Skeletal muscle tissue (tissue), 4 donors: ENCODE results near the gene SLC25A26. TPM values are rescaled to one million over a fixed set of nuclear protein-coding genes. Genes with fewer than 3 reads are reported as not detected.

ENCODE experiments used
- H3K27ac ChIP-seq: one replicate; pipeline ENCODE4 v1.7.0; 2013; ENCODE audit warnings: mild to moderate bottlenecking, low read depth, low read length, inconsistent platforms
- H3K27me3 ChIP-seq, 3 donors: one replicate each; pipeline ENCODE4 v1.7.0; 2013; ENCODE audit warnings: low read length in 3 of 3; ENCODE audit not compliant: control insufficient read depth in 3 of 3, insufficient read depth in 3 of 3
- H3K36me3 ChIP-seq, 3 donors: one replicate each; pipeline ENCODE4 v1.7.0; 2013; ENCODE audit warnings: low read length in 3 of 3; ENCODE audit not compliant: control insufficient read depth in 3 of 3, insufficient read depth in 3 of 3
- H3K4me1 ChIP-seq, 3 donors: one replicate each; pipeline ENCODE4 v1.7.0; 2013; ENCODE audit warnings: low read length in 3 of 3, mild to moderate bottlenecking in 3 of 3; ENCODE audit not compliant: control insufficient read depth in 3 of 3, insufficient read depth in 3 of 3
- H3K4me3 ChIP-seq, 3 donors: one replicate each; pipeline ENCODE4 v1.7.0; 2013; ENCODE audit warnings: low read length in 3 of 3
- H3K9ac ChIP-seq, 3 donors: one replicate each; pipeline ENCODE4 v1.7.0; 2013; ENCODE audit warnings: low read length in 3 of 3, mild to moderate bottlenecking in 3 of 3, moderate library complexity in 2 of 3, low read depth in 1 of 3
- H3K9me3 ChIP-seq, 3 donors: one replicate each; pipeline ENCODE4 v1.7.0; 2013; ENCODE audit warnings: low read length in 3 of 3; ENCODE audit not compliant: control insufficient read depth in 3 of 3
- total RNA-seq: library from RNA; depleted of rRNA; stranded (reverse); fragments of >200 nt; gene quantifications from one replicate; pipeline ENCODE4 v1.2.3, GENCODE V29; 2014
- donor health status: Osteomylitis.

SLC25A26 gene
- total RNA-seq, 1 donor from 2014 or later = 30.8 TPM

DNA sequence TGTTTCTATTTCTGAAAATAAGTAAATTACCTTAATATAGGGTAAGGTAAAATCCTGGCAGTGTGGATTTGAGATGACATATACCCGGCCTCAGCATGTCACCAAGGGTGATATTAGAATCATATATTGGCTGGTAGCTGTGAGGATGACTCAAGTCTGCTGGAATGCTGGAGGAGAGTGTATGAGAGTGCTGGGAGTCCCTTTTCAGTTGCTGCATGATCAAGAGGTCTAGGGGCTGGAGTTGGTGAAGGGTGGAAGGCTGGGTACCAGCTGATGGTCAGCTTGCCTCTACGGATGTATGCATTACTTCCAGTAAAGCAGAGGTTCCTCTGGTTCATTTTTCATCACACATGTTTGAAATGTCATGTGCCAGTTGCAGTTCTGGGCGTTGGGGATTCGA lies 40.6 kb downstream of the SLC25A26 start:
- Histone ChIP-seq H3K27ac (no peak overlapping the region), H3K9me3 (no peaks in the 10 kb centered on the region)

DNA sequence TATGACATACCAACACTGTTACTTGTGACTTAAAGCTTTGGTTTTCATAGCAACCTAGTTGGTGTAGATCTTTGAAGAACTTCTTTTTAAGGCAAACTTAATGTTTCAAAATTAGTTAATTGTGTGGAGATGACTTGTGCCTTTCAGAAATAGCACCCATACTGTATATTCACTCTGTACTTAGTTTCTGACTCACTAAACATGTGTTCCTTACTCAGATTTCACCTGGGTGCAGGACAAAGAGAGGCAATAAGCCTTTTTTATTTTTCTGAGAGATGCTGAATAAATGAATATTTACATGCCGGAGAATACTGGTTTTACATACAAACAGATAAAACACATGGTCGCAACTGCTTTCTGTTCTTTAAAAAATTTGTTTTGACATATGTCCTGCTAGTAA lies 44.8 kb downstream of the SLC25A26 start:
- H3K9me3 ChIP-seq = no peaks in the 10 kb centered on the region
- H3K9ac ChIP-seq = no peak overlapping the region
- no peaks in the 10 kb centered on the region for H3K4me1 ChIP-seq
- H3K27me3 ChIP-seq = no peaks in the 10 kb centered on the region
- no peak overlapping the region for H3K4me3 ChIP-seq
- peaks cover 0 to 5% (median 0%) of the 10 kb centered on the region in 3 donors for H3K36me3 ChIP-seq
- H3K27ac ChIP-seq = no peak overlapping the region

More for the DNA sequence above, 40.6 kb downstream of the SLC25A26 start:
- Histone ChIP-seq H3K27me3 (no peaks in the 10 kb centered on the region), H3K4me3 (no peak overlapping the region), H3K36me3 (peaks cover 0 to 8% (median 0%) of the 10 kb centered on the region in 3 donors), H3K4me1 (peaks cover 2 to 4% (median 3%) of the 10 kb centered on the region in 3 donors), H3K9ac (no peak overlapping the region)

DNA sequence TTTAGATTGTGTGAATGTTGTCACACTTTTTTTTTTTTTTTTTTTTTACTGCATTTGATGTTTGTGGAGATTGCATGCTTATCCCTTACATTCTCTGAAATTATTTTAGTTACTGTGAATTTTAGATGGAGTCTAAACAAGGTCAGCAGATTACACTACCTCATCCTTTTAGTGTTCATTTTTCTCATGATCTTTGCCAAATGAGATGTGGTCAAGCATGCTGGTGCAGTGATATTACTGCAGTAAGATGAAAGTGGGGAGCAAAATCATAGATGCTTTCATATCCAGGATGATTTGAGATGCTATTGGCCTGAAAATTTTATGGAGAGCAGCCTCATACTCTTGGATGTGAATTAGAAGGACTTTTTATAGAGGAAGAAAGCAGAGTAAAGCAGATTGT lies 45.8 kb downstream of the SLC25A26 start:
- Histone ChIP-seq H3K4me3 (no peak overlapping the region), H3K9ac (no peak overlapping the region), H3K4me1 (no peaks in the 10 kb centered on the region), H3K27ac (no peak overlapping the region), H3K9me3 (no peaks in the 10 kb centered on the region), H3K36me3 (peaks cover 0 to 5% (median 0%) of the 10 kb centered on the region in 3 donors), H3K27me3 (no peaks in the 10 kb centered on the region)

DNA sequence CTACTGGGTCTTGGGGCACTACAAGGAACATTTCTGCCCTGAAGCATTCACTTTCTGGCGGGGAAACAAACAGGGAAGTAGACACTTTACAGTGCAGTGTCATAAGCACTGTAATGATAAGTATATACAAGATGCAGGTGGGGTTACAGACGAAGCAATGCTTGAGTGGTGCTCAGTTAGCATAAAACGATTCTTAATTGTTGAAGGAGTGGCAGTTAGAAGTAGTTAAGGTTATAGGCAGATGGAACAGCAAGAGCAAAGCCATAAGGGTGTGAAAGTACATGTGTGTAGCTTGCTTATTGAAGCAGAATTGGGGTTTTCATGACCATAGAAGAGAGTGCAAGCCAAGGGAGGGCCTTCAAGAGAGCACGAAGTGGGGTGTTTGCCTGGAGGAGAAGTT lies 46.2 kb downstream of the SLC25A26 start:
- H3K9me3 ChIP-seq = no peaks in the 10 kb centered on the region
- H3K27ac ChIP-seq = no peak overlapping the region

DNA sequence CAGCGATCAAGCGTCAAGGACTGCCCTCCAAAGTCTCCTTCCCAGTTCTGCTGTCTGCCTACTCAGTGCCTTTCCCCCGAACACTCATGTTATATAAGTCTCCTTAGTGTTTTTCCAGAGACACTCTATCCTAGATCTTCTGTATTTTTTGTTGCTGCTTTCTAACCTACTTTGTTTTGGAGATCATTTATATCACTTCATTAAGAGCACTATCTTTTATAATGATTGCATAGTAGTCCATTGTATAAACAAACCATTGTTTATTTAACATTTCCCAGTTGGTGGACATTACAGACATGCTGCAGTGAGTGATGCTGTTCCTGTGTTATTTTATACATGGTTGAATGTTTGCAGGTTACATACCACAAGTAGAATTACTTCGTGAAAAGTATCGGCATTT lies 47.1 kb downstream of the SLC25A26 start:
- H3K9ac ChIP-seq = no peak overlapping the region
- H3K4me1 ChIP-seq = no peaks in the 10 kb centered on the region
- H3K9me3 ChIP-seq = no peaks in the 10 kb centered on the region
- H3K27me3 ChIP-seq = no peaks in the 10 kb centered on the region
- no peak overlapping the region for H3K4me3 ChIP-seq
- H3K27ac ChIP-seq = no peak overlapping the region
- peaks cover 0 to 5% (median 0%) of the 10 kb centered on the region in 3 donors for H3K36me3 ChIP-seq

More for the DNA sequence above, 46.2 kb downstream of the SLC25A26 start:
- H3K27me3 ChIP-seq = no peaks in the 10 kb centered on the region
- H3K4me1 ChIP-seq = no peaks in the 10 kb centered on the region
- H3K36me3 ChIP-seq = peaks cover 0 to 5% (median 0%) of the 10 kb centered on the region in 3 donors
- no peak overlapping the region for H3K9ac ChIP-seq
- H3K4me3 ChIP-seq = no peak overlapping the region

DNA sequence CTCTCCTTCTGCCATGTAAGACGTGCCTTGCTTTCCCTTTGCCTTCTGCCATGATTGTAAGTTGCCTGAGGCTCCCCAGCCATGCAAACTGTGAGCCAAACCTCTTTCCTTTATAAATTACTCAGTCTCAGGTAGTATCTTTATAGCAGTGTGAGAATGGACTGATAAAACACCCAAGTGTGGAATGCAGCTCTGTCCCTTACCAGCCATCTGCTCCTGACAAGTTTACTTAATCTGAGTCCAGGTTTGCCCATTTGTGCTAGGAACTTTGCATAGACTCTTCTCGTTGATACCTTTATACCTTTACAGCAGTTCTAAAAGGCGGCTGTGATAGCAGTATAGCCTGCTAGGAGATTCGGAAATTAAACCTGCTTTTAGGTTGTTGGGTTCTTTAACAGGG lies 48.1 kb downstream of the SLC25A26 start:
- Histone ChIP-seq H3K27ac (no peak overlapping the region), H3K9me3 (no peaks in the 10 kb centered on the region), H3K4me1 (no peaks in the 10 kb centered on the region), H3K36me3 (peaks cover 0 to 5% (median 0%) of the 10 kb centered on the region in 3 donors), H3K27me3 (no peaks in the 10 kb centered on the region), H3K9ac (no peak overlapping the region), H3K4me3 (no peak overlapping the region)

DNA sequence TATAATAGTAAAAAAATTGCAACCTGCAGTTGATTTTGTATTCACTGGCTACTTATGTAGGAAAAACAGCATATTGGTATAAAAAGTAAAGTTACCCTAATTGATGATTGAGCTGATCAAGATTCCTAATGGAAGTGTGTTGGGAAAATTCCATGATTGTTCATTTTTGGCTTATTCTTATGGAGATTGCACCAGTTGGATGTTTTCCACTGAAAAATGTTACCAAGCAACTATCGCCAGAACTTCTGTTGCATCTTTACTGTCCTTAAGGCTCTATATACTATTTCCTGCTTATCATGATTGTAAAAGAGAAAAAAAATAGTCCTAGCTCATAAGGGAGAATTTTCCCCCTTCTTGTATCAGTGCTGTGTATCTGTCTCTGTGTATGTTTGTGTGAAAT lies 48.6 kb downstream of the SLC25A26 start:
- H3K9ac ChIP-seq = no peak overlapping the region
- no peaks in the 10 kb centered on the region for H3K9me3 ChIP-seq

DNA sequence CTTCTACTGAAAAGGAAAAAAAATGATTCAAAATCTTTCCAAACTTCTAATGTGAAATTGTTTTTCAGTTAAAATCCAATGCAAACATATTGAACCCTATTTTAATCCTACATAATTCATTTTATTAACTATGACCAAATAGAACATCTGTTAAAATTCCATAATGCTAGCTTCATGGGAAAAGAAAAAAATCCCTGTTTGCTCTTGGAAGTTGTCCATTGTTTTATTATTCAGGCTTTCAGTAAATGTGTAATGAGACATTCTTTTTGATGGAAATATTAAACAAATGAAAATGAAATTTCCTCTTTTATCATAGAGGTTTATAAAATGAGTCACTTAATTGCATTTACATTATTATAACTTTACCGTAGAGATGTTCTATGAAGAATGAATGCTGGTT lies 49.5 kb downstream of the SLC25A26 start:
- Histone ChIP-seq H3K27me3 (no peaks in the 10 kb centered on the region), H3K9ac (no peak overlapping the region), H3K27ac (no peak overlapping the region), H3K9me3 (no peaks in the 10 kb centered on the region), H3K4me3 (no peak overlapping the region), H3K4me1 (no peaks in the 10 kb centered on the region), H3K36me3 (no peaks in the 10 kb centered on the region)

More for the DNA sequence above, 48.6 kb downstream of the SLC25A26 start:
- Histone ChIP-seq H3K36me3 (peaks cover 0 to 5% (median 0%) of the 10 kb centered on the region in 3 donors), H3K4me3 (no peak overlapping the region), H3K27ac (no peak overlapping the region), H3K27me3 (no peaks in the 10 kb centered on the region), H3K4me1 (no peaks in the 10 kb centered on the region)

DNA sequence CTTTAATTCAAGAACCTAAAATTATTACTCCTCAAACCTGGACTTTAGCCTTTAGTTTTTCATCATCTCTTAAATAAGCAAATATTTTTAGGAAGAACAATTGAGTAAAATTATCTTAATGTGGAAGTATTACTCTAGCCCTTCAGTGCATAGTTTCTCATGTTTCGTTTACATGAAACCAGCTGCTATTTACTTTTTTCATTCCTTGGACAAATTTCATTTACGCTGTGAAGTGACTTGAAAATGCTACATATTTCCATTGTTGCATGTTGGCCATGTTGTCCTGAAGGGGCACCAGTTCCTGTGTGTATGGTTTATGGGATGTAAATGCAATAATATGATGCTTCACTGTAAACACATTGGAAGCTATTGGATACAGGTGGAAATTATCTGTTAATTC lies 49.9 kb downstream of the SLC25A26 start:
- H3K27me3 ChIP-seq = no peaks in the 10 kb centered on the region
- H3K9me3 ChIP-seq = no peaks in the 10 kb centered on the region
- no peak overlapping the region for H3K4me3 ChIP-seq
- H3K36me3 ChIP-seq = no peaks in the 10 kb centered on the region
- H3K9ac ChIP-seq = no peak overlapping the region
- no peak overlapping the region for H3K27ac ChIP-seq
- H3K4me1 ChIP-seq = no peaks in the 10 kb centered on the region

DNA sequence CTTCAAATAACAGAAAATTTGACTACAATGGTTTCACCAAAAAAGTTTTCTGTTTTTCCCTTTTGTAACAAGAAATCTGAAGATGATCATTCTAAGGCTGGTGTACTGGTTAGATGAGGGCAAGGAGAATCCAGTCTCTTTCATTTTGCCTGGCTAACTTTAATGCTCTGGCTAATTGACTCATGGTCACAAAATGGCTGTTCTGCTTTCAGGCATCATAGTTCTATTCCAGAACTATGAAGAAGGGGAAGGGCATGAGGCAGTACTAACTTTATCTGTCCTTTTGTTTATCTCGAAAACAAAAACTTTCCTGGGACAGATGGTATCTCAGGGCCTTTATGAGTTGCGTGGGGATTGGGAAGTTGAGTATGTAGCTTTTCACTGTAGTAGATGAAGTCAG lies 50.4 kb downstream of the SLC25A26 start:
- Histone ChIP-seq H3K9me3 (no peaks in the 10 kb centered on the region), H3K36me3 (no peaks in the 10 kb centered on the region), H3K4me1 (no peaks in the 10 kb centered on the region), H3K4me3 (no peak overlapping the region), H3K9ac (no peak overlapping the region), H3K27ac (no peak overlapping the region), H3K27me3 (no peaks in the 10 kb centered on the region)

DNA sequence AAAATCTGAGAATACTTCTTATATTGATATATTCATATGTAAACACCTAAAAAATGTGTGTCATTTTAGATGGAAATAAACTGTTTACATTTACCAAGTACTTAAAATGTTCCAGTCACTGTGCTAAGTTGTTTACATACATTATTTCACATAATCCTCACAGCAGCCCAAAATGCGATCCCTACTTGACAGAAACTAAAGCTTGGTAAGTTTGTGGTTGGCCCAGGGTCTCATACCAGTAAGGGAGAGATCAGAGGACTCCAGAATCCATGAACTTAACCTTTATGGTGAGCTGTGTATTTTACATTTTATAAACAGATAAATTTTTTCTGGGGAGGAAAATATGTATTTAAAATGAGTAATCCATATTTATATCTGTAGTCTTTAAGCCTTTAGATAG lies 51.2 kb downstream of the SLC25A26 start:
- Histone ChIP-seq H3K9me3 (no peaks in the 10 kb centered on the region), H3K27ac (no peak overlapping the region), H3K4me3 (no peak overlapping the region), H3K9ac (no peak overlapping the region), H3K27me3 (no peaks in the 10 kb centered on the region), H3K4me1 (no peaks in the 10 kb centered on the region), H3K36me3 (no peaks in the 10 kb centered on the region)
